ENCODE results near the gene C1orf35. TPM values are rescaled to one million over a fixed set of nuclear protein-coding genes. Genes with fewer than 3 reads are reported as not detected.

The C1orf35 gene
- total RNA-seq, 1 donor from 2014 or later: 21.9 TPM

- no peak for DNase-seq
- no peaks in the 10 kb centered on the region for H3K4me1 Mint-ChIP-seq (ENCODE audit: low read depth, unreplicated experiment)
- H3K27me3 Mint-ChIP-seq (ENCODE audit: unreplicated experiment): peaks cover 13% of the 10 kb centered on the region
- H3K27ac Mint-ChIP-seq (ENCODE audit: unreplicated experiment): no peak overlapping the region
- H3K36me3 Mint-ChIP-seq (ENCODE audit: unreplicated experiment): no peaks in the 10 kb centered on the region
- H3K9me3 Mint-ChIP-seq (ENCODE audit: unreplicated experiment): no peaks in the 10 kb centered on the region
- no peak overlapping the region for H3K4me3 Mint-ChIP-seq (ENCODE audit: unreplicated experiment)
- TF ChIP-seq CTCF (IDR thresholded peaks at IDR 0.05; ENCODE audit: partially characterized antibody, unreplicated experiment): no peak
Measured at GRCh38 chr1:228071839-228072657, 31.1 kb downstream of the C1orf35 start.

- no peak for TF ChIP-seq CTCF (IDR thresholded peaks at IDR 0.05; ENCODE audit: partially characterized antibody, unreplicated experiment)
- no peak overlapping the region for H3K27ac Mint-ChIP-seq (ENCODE audit: unreplicated experiment)
- peaks cover 15% of the 10 kb centered on the region for H3K27me3 Mint-ChIP-seq (ENCODE audit: unreplicated experiment)
- no peak overlapping the region for H3K4me3 Mint-ChIP-seq (ENCODE audit: unreplicated experiment)
- H3K9me3 Mint-ChIP-seq (ENCODE audit: unreplicated experiment): no peaks in the 10 kb centered on the region
- H3K4me1 Mint-ChIP-seq (ENCODE audit: low read depth, unreplicated experiment): no peaks in the 10 kb centered on the region
- H3K36me3 Mint-ChIP-seq (ENCODE audit: unreplicated experiment): no peaks in the 10 kb centered on the region
- no peak for DNase-seq
Measured at GRCh38 chr1:228070851-228071250, 32.3 kb downstream of the C1orf35 start.

- H3K27me3 Mint-ChIP-seq (ENCODE audit: unreplicated experiment): peaks cover 15% of the 10 kb centered on the region
- no peak for DNase-seq
- H3K36me3 Mint-ChIP-seq (ENCODE audit: unreplicated experiment): no peaks in the 10 kb centered on the region
- H3K4me1 Mint-ChIP-seq (ENCODE audit: low read depth, unreplicated experiment): no peaks in the 10 kb centered on the region
- H3K27ac Mint-ChIP-seq (ENCODE audit: unreplicated experiment): no peak overlapping the region
- no peak for TF ChIP-seq CTCF (IDR thresholded peaks at IDR 0.05; ENCODE audit: partially characterized antibody, unreplicated experiment)
- H3K9me3 Mint-ChIP-seq (ENCODE audit: unreplicated experiment): no peaks in the 10 kb centered on the region
- H3K4me3 Mint-ChIP-seq (ENCODE audit: unreplicated experiment): no peak overlapping the region
Measured at GRCh38 chr1:228070173-228070572, 33.0 kb downstream of the C1orf35 start.

- Mint-ChIP-seq H3K9me3 (ENCODE audit: unreplicated experiment) (no peaks in the 10 kb centered on the region), H3K4me1 (ENCODE audit: low read depth, unreplicated experiment) (no peaks in the 10 kb centered on the region), H3K27me3 (ENCODE audit: unreplicated experiment) (peaks cover 12% of the 10 kb centered on the region), H3K4me3 (ENCODE audit: unreplicated experiment) (no peak overlapping the region), H3K36me3 (ENCODE audit: unreplicated experiment) (no peaks in the 10 kb centered on the region), H3K27ac (ENCODE audit: unreplicated experiment) (no peak overlapping the region)
- TF ChIP-seq CTCF (IDR thresholded peaks at IDR 0.05; ENCODE audit: partially characterized antibody, unreplicated experiment): no peak
- no peak for DNase-seq
Measured at GRCh38 chr1:228068359-228068758, 34.8 kb downstream of the C1orf35 start.

- Mint-ChIP-seq H3K4me1 (ENCODE audit: low read depth, unreplicated experiment) (no peaks in the 10 kb centered on the region), H3K36me3 (ENCODE audit: unreplicated experiment) (no peaks in the 10 kb centered on the region), H3K9me3 (ENCODE audit: unreplicated experiment) (no peaks in the 10 kb centered on the region), H3K4me3 (ENCODE audit: unreplicated experiment) (no peak overlapping the region), H3K27ac (ENCODE audit: unreplicated experiment) (no peak overlapping the region), H3K27me3 (ENCODE audit: unreplicated experiment) (peaks cover 12% of the 10 kb centered on the region)
- no peak for TF ChIP-seq CTCF (IDR thresholded peaks at IDR 0.05; ENCODE audit: partially characterized antibody, unreplicated experiment)
- no peak for DNase-seq
Measured at GRCh38 chr1:228066891-228067654, 36.1 kb downstream of the C1orf35 start.
